SIG-M5 (cell line): Measurements from ENCODE around the gene CCDC112.

Experiments
- DNase-seq: peaks from one replicate; lab custom pipeline; 2025; lab: John Stamatoyannopoulos, UW

CCDC112 gene

DNA sequence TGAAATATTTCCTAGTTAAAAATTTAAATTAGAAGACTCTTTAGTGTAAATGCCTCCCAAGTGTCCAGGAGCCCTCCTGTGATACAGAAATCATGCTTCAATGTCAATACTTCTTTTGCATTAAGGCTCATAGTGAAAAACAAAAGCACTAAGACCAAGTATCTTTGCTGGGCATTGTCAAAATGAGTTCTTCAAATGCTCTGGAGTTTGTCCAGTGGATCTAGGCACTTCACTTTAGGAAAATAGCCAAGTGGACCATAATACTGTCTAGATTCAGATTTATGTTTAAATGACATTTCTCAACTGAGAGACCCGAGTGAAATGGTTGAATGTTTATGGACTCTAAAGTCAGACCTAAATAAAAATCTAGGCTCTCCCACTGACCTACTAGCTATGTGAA is 21.3 kb upstream of the CCDC112 start:
- DNase-seq = no peak

DNA sequence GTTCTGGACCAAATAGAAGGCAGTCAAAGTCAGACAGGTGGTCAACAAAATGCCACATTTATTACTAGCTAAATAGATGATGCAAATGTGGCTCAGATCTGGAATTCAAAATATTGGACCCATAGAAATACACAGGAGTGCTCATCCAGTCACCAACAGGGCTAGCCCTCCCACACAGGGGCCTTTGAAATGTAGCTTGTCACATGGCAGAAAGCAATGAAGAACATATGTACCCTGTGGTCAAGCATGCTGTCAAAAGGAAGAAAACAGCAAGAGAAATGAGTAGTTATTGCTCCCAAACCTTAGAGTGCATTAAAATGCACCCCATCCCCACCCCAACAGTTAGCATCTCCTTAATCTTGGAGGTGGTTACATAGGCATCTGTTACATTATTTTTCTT is 20.9 kb upstream of the CCDC112 start:
- DNase-seq = no peak

DNA sequence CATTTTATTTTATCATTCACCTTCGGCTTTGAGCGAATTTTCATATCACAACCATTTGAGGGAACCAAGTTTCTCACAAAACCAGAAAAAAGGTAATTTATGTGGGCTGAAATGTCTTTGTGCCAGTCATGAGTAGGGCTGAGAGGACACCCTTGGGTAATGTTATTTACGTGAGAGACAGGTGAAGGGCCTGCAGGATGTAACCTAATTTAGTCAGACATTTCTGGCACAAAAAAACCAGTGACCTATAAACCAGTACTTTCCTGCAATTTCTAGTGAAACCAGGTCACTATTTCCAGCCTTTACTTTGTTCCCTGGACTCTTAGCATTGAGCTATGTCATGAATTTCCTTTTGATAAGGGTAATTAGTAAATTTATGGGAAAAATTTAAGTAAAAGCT is 17.2 kb upstream of the CCDC112 start:
- DNase-seq = no peak

DNA sequence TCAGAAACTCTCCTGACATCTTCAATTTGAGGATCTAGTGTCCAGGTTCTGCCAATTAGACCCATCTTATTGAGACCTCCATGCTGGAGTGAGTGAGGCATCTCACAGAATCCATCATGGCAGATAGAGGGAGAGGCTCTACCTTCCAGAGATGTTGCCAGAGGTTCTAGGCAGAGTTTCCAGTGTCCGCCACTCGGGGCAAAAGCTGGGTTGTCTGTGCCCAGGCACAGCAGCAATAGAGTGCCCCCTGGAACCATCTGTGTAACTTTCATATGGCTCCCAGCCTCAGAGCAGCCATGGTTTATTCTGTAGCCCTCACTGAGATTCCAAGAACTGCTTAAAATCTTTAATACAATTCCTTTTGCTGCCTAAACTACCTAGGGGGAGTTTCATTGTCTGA is 16.6 kb upstream of the CCDC112 start:
- DNase-seq = no peak

DNA sequence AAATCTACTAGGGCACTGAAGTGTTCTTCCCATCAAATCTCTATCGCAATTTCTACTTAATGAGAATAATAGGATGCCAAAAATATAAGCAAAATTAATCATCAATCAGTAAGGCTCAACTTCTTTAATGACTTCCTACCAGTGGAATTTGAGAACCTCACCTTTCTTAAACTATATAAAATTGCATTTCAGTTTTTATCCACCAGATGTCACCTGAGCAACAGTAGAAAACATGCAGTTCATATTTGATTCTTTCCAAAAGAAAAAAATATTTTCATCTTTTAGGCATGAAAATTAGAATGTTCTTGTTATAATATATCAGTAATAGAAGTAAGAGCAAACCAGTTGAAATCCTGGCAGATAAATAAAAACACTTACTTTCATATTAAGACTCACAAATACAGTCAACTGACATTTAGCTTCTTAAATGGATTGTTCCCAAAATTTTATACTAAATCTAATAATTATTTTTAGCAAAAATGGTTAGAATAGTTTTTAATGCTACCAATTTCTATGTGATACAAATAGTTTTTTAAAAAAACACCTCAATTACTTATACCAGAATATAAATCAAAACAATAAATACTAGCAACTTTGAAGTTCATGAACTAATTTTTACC is 13.4 kb upstream of the CCDC112 start:
- DNase-seq = no peak

DNA sequence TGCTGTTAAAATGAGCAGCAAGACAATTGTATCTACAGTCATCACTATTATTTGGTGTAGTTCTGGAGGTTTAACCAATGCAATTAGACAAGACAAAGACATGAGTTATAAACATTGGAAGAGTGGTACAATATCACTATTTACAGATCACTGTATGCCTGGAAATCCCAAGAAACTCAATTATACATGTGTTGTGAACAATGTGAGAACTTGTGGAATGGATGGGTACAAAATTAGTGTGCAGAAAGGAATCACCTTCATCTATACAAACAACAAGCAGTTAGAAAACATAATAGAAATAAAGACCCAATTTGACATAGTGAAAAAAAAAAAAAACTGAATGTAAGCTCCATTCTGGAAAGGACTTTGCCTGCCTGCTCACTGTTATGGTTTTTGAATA is 12.4 kb upstream of the CCDC112 start:
- DNase-seq = no peak

DNA sequence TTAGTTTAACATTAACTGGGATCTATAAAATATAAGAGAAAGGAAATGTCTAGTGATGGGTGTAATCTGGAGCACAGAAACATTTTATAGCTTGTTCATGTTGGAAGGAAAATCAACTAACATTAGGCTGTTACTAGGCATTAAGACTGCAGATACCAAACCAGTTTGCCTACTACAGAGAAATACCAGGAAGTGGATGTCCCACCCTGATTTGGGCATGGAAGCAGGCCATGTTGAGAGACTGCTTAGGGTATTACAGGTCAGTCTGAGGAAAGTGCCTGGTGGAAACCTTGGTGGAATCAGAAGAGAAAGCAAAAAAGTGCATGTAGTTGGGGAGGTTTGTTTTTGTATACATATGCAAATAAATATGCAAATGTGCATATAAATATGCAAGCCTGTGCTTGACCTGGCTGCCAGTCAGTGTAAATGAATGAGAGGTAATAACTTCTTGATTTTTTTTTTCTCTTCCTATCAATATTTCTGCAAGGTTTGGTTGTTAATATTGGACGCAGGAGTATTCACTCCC is 9.6 kb upstream of the CCDC112 start:
- DNase-seq = no peak

DNA sequence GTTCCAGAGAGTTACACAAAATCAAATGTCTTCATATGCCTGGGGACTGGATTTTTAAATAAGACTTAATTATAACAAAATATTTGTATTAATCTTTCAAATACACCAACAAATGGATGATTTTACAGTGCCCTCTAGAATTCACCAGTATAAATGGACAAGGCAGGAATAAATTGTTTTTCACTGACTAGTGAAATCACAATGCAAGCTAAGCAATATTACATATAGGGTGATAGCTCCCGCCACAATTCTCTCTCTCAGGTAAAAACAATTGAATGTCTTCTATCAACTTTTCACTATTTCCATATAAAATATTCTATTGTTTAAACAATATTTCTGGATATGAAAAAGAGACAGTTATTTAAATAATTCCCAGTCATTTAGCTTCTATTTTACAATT is 8.0 kb upstream of the CCDC112 start:
- no peak for DNase-seq

DNA sequence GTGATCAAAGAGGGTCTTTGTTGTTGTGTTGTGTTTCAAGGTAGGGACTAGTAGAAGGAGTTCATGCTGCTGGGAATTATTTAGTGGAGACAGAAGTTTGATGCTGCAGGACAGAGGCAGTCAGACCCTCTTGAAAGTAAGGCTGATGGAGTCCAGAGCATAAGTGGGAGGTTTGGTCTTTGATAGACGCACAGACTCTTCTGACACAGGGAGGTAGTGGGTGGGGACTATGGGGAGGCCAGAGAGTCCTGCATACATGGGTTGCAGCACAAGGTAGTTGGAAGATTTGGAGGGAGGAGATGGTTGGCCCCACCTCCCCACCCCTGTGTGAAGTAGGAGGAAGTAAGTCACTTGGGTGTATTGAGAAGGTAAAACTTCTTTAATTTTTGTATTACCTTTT is 2.4 kb upstream of the CCDC112 start:
- DNase-seq = no peak

DNA sequence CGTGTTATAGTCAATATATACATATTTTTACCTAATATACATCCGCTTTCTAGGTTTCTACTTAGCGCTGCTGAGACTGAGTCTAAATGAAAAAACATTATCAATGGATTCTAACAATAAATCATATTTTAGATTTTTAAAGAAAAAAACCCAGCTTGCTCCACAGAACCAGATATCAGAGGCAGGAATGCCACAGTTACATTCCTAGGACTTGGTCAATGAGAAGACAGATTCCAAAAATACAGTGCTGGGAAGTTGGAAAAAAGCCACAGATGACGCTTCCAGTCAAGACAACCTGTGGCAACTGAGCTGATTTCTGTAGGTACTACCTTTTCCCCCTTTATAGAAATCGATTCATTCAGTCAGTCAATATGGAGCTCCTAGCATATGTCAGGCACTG is 577 bp upstream of the CCDC112 start:
- DNase-seq = no peak

DNA sequence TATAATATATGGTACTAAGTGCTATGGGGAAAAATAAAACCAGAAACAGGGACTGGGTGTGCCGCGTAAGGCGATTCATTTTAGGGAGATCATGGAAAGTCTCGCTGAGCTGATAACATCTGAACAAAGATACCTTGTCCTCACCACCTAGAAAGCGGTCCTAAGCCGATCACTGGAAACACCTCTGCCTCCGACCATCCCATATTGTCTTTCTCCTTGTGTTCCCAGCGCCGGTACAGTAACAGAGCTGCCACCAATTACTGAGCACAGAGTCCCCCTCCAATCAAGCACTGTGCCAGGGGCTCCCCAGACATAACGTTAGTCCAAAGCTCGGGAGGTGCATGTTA is 704 bp downstream of the CCDC112 start:
- DNase-seq = no peak

DNA sequence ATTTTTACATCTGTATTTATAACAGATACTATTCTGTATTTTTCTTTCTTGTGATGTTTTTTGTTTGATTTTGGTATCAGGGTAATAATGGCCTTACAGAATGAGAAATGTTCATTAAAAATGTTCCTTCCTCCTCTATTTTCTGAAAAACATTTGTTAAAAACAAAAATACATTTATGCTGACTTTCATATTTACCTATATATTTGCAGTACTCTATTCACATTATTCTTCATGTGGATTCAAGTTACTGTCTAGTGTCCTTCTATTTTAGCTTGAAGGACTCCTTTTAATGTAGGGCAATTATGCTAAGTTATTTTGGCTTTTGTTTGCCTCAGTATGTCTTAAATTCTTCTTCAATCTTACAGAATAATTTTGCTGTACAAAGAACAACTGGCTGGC is 5.1 kb downstream of the CCDC112 start:
- no peak for DNase-seq

DNA sequence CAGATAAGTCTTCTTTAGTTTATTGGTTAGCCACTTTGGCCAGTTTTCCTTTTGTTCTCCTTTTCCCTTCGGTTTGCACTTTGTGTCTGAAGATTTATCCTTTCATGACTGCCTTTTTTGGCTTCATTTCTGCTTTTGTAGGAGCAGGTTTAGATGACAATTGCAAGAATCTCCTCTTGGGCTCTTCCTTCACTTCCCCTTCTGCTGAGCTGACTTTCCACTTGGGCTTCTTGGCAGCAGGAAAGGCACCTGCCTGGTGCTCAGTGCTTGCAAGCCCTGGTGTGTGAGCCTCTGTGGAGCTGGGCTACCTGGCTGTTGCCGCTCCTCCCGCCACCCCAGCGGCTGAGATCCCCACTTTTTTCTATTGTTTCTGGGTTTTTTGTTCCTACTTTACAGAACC is 7.3 kb downstream of the CCDC112 start:
- DNase-seq = peak; percentile 13

DNA sequence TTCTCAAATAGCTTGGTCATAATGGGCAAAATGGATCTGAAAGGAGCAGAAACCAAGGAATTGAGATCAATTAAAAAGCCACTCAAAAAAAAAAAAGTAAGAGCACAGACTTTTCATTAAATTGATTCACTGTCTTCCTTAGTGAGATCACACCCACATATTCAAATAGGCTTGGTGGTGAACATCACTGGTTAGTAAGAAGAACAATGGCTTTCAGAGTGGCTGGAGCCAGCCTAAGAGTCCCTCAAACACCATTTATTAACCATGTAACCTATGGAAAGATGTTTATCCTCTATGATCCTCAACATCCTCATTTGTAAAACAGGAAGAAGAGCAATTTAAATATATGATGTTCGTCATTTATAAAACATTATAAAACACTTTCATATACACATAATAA is 12.4 kb downstream of the CCDC112 start:
- DNase-seq = no peak

DNA sequence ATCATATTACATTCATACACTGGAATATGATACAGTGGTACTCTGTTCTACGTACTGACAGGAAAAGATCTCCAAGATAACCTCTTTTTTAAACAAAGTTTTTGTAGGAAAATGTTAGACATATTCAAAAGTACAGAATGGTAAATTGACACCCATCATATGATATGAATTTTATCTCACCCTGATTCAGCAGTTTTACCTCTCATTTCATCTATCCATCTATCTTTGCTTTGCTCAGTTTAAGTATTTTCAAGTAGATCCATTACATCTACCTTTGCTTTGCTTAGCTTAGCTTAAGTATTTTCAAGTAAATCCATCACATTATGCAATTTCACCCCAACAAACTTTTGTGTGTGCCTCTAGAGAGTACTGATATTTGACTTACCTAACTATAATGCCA is 14.3 kb downstream of the CCDC112 start:
- DNase-seq = no peak

DNA sequence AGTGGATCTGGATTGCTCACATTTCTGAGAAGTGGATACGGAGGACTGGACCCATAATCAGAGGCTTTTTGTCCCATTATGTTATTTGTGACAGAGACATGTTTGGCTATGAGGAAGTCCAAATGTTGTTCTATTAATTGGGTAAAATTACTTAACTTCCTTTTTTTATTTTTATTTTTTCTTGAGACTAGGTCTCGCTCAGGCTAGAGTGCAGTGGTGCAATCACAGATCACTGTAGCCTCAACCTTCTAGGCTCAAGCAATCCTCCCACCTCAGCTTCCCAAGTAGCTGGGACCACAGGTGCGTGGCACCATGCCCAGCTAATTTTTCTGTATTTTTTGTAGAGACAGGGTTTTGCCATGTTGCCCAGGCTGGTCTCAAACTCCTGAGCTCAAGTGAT is 21.9 kb downstream of the CCDC112 start:
- peak; percentile 14 for DNase-seq

DNA sequence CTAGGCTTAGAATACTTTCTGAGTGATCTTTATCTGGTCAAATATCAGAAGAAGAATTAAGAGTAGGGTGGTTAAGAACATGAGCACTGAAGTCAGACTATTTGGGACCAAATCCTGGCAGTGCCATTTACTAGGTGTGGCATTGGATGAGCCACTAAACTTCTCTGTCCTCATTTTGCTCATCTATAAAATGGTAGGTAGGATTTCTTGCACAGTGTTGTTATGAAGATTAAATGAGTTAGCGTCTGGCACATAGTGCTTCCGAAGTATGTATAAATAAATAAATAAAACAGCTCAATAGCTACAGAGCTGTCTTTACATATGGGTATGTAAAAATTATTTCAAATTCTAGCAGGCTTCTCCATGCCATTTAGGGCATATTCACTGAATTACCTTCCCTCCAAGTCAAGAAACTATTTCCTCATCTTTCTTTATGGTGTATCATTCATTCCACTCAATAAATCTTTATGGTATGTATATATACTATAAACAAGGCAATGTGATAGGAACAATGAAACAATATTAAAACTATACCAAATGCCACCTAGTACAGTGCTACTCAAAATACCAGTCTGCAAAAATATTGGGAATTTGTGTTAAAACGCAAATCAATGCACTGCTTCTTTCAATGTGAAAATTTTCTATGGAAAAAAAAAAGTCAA is 24.0 kb downstream of the CCDC112 start:
- DNase-seq = no peak

DNA sequence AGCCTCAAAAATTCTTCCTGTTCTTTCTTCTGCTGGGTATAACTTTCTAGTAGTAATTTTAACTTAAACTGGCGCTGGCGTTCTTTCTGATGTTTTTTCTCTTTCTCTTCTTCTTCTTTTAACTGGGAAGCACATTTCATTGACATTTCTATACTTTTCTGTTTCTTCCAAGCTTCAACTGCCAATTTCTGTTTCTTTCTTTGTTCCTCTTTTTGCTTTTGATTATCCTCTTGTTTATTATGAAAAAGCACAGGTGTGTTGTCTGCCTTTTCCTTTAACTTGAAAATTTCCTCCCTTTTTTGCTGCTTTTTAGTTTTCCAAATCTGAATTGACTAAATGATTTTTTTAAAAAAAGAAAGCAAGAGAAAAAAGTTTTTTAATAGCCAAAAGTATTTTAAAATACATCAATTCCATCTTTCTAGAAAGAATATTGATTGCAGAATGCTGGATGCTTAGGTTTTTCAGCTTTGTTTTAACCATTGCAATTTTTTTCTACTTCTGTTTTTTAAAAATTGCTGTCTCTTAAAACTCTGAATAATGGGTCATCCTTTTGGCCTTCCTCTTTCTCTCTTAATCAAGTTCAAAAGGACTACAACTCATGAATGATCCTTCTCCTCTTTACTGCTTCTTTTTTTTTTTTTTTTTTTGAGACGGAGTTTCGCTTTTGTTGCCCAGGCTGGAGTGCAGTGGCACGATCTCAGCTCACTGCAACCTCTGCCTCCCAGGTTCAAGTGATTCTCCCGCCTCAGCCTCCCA is 25.0 kb downstream of the CCDC112 start:
- DNase-seq = no peak

DNA sequence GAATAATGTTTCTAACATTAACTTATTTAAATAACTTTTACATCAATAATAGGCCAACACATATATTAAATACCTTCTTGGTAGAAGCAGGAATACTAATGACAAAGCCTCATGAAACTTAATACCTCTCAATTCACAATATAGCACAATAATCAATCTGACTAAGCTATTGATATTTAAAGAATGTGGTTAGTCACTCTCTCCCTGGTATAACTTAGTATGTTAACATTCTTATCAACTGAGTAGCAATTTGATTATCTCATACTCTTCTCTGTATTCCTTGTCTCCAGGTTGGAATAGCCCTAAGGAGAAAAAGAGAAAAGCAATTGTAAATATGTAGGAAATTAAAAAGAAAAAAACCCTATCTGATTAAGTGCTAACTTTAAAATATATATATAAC is 28.8 kb downstream of the CCDC112 start:
- no peak for DNase-seq

DNA sequence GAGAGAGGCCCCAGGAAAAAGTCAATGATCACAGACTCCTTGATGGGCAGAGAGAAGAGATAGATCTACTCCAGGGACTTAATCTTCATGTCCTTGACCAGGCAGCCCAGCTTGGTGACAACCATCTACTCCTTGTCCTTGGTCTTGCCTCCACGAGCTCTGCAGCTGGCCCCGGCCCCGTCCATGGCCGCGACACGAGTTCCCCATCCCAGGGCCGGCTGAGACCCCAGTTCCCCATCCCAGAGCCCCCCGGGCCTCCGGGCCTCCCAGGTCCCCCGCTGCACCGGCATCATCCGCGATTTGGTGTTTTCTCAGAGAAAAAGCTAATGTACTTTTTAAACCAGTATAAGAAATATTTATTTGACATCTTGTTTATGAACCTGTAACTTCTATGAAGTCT is 31.2 kb downstream of the CCDC112 start:
- DNase-seq = no peak

DNA sequence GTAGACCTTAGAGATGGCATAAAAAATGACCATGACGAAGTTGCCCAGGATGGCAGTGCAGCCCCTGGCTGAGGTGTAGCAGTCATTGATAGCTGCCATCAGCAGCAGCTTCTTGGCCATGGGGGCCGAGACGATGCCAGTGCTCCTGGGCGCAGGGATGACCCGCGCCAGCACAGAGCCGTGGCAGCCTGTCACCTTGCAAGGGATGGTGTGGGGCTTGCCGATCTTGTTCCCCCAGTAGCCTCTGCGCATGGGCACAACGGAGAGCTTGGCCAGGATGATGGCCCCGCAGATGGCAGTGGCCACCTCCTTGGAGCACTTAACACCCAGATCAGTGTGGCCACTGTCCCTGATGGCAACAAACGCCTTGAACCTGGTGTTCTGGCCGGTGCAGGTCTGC is 31.7 kb downstream of the CCDC112 start:
- DNase-seq = no peak

DNA sequence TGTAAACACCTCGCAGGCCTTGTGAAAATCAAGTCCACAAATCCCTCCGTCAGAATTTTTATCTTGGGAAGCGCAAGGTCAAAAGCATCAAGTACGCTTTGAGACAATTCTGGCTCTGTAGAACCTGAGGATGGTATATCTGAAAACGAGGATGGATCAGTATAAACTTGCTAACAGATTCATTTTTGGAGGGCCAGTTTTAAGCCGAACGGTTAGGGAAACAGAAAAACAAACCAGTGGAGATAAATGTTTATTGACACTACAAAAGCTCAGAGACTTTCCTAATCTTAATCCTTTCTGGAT is 33.4 kb downstream of the CCDC112 start:
- no peak for DNase-seq

DNA sequence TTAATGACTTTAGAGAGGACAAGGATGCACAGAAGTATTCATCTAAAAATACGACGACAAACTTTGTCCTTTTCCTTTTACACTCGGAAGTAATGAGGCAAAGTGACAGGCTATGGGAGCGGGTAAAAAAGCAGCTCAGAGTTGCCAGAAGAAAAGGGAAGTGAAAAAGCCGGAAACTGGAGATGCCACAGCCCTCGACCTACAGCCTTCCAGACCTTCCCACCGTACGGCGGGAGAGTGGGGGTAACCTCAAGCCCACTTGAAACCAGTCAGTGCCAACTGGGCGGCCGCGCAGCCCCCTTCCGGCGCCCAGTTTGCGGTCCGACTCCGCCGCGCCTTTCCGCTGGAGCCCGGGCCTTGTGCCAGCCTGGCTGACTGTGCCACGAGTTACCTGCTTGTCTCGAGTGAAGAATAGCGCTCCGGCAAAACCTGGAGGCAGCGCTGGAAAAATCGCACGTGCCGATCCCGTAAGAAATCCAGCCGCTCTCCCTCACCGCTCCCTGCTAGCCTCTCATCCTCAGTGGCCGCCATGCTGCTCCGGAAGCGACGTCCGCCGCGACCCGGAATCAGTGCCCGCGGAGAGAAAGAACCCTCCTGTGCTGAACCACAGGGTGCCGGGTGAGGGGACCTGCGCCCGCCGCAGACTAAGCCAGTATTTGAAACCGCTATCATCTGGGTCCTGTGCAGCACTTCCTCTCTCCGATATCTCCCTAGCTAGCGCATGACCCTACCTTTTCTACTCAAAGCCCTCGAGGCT is 34.0 kb downstream of the CCDC112 start, which contains the start of gene PGGT1B:
PGGT1B (minus strand) TSS at position 557 of the 757 bp plus-strand sequence; CDS start at position 531, 26 bp downstream.
- peak; percentile 58 for DNase-seq
